HG02798 (cell line): ENCODE results near the gene POLA1.

Experiments used
- ATAC-seq: cut with Tn5 transposase; IDR thresholded peaks from one replicate; pipeline ENCODE4 v1.9.1; 2021; ENCODE audit warnings: mild to moderate bottlenecking; ENCODE audit not compliant: unreplicated experiment, poor library complexity

POLA1 gene

GRCh38 chrX:24954732-24955131, 261.0 kb downstream of the POLA1 start:
- no peak for ATAC-seq

GRCh38 chrX:24955372-24955930, 261.7 kb downstream of the POLA1 start:
- ATAC-seq: no peak

GRCh38 chrX:24956828-24957227, 263.1 kb downstream of the POLA1 start:
- ATAC-seq: no peak

- ATAC-seq: no peak
Observed at GRCh38 chrX:24961809-24962208, 268.1 kb downstream of the POLA1 start.

- ATAC-seq: no peak
Observed at GRCh38 chrX:24963823-24964222, 270.1 kb downstream of the POLA1 start.

- ATAC-seq: no peak
Observed at GRCh38 chrX:24965372-24965771, 271.7 kb downstream of the POLA1 start.

GRCh38 chrX:24969812-24970211, 276.1 kb downstream of the POLA1 start:
- ATAC-seq: no peak

- no peak for ATAC-seq
Observed at GRCh38 chrX:24979081-24979480, 285.4 kb downstream of the POLA1 start.

- no peak for ATAC-seq
Observed at GRCh38 chrX:24981030-24981429, 287.3 kb downstream of the POLA1 start.

- ATAC-seq: no peak
Observed at GRCh38 chrX:24982306-24982965, 288.7 kb downstream of the POLA1 start.

- ATAC-seq: no peak
Observed at GRCh38 chrX:24983931-24984330, 290.2 kb downstream of the POLA1 start.

- ATAC-seq: no peak
Observed at GRCh38 chrX:24985120-24985519, 291.4 kb downstream of the POLA1 start.

GRCh38 chrX:24987731-24988130, 294.0 kb downstream of the POLA1 start:
- ATAC-seq: no peak

GRCh38 chrX:24988314-24988713, 294.6 kb downstream of the POLA1 start:
- no peak for ATAC-seq

- ATAC-seq: no peak
Observed at GRCh38 chrX:24990535-24990934, 296.8 kb downstream of the POLA1 start.

- no peak for ATAC-seq
Observed at GRCh38 chrX:24993879-24994278, 300.2 kb downstream of the POLA1 start.

- ATAC-seq: no peak
Observed at GRCh38 chrX:24996096-24996709, 302.5 kb downstream of the POLA1 start.

GRCh38 chrX:24999511-24999910, 305.8 kb downstream of the POLA1 start:
- ATAC-seq: no peak

GRCh38 chrX:25001808-25002660, 308.3 kb downstream of the POLA1 start:
- ATAC-seq: no peak

- ATAC-seq: no peak
Observed at GRCh38 chrX:25002661-25003020, 308.9 kb downstream of the POLA1 start.
